Nephron progenitor cell (in vitro differentiated cells): ENCODE data around the gene TBC1D12.

Source experiments
- DNase-seq: peaks from one replicate; pipeline ENCODE4 v3.0.0; 2021
- H3K27ac Mint-ChIP-seq: 2 replicates; pipeline ENCODE4 v1.8.0; 2021; ENCODE audit warnings: mild to moderate bottlenecking, moderate library complexity, mixed read lengths
- H3K27me3 Mint-ChIP-seq: 2 replicates; pipeline ENCODE4 v1.8.0; 2021; ENCODE audit warnings: mild to moderate bottlenecking, low read depth, mixed read lengths; ENCODE audit not compliant: poor library complexity
- H3K36me3 Mint-ChIP-seq: 2 replicates; pipeline ENCODE4 v1.8.0; 2021; ENCODE audit warnings: low read depth, mixed read lengths
- H3K4me1 Mint-ChIP-seq: 2 replicates; pipeline ENCODE4 v1.8.0; 2021; ENCODE audit warnings: mixed read lengths
- H3K4me3 Mint-ChIP-seq: 2 replicates; pipeline ENCODE4 v1.8.0; 2021; ENCODE audit warnings: mild to moderate bottlenecking, moderate library complexity, mixed read lengths
- H3K9me3 Mint-ChIP-seq: 2 replicates; pipeline ENCODE4 v1.8.0; 2021; ENCODE audit warnings: mild to moderate bottlenecking, moderate library complexity, mixed read lengths
- CTCF ChIP-seq: fragments of 200-600 bp; sonication (generic); IDR thresholded peaks from 2 replicates; pipeline ENCODE4 v1.5.0; 2021; ENCODE audit warnings: antibody characterized with exemption

TBC1D12 gene

GRCh38 chr10:94423627-94424026, 21.3 kb downstream of the TBC1D12 start:
- Mint-ChIP-seq H3K9me3 (peaks cover 37% of the 10 kb centered on the region), H3K4me3 (no peak overlapping the region), H3K4me1 (no peaks in the 10 kb centered on the region), H3K36me3 (peaks cover 6% of the 10 kb centered on the region), H3K27ac (no peak overlapping the region), H3K27me3 (no peaks in the 10 kb centered on the region)
- DNase-seq: no peak
- TF ChIP-seq CTCF: no peak

DNA sequence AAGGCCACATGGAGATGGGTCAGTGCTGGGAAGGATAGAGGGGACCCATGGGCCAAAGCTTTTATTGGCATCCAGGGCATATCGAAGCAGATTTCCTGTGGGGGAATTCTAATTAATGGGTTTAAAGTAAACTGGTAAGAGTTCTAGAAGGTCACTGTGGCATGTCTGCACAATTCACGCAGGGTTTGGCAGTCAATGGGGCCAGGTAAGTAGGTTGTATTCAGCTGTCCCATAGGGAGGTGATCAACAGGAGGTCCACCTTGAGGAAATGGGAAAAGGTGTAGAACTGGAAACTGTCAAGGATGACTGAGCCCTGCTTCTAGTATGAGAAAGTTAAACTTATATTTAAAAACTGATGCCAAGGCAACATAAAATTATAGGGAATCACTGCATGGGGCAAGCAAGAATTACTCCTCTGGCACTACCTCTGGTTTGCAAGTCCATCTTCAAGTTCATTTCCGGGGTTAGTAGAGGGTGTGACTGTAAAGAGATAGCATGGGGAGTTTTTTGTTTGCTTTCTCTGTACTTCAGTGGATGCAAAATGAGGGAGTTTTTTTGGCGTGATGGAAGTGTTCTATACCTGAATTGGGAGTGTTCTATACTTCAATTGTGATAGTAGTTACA, 22.5 kb downstream of the TBC1D12 start:
- Mint-ChIP-seq H3K27me3 (no peaks in the 10 kb centered on the region), H3K36me3 (peaks cover 6% of the 10 kb centered on the region), H3K27ac (no peak overlapping the region), H3K9me3 (peaks cover 37% of the 10 kb centered on the region), H3K4me1 (no peaks in the 10 kb centered on the region), H3K4me3 (no peak overlapping the region)
- TF ChIP-seq CTCF: no peak
- no peak for DNase-seq

DNA sequence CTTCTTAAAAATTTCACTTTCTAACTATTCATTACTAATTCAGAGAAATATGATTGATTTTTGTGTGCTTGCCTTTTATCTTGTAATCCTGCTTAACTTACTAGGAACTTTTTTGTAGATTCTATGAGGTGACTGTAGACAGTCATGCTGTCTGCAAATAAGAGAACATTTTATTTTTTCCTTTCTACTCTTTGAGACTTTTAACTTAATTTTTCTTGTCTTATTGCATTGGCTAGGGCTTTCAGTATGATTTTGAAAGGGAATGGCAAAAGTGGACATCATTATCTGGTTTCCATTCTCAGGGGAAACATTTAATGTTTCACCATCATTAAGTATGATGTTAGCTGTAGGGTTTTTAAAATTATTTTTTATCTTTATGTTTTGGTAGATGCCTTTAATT, 23.6 kb downstream of the TBC1D12 start:
- TF ChIP-seq CTCF: no peak
- H3K9me3 Mint-ChIP-seq: peaks cover 33% of the 10 kb centered on the region
- peaks cover 6% of the 10 kb centered on the region for H3K36me3 Mint-ChIP-seq
- no peak overlapping the region for H3K27ac Mint-ChIP-seq
- H3K27me3 Mint-ChIP-seq: no peaks in the 10 kb centered on the region
- no peak for DNase-seq
- no peaks in the 10 kb centered on the region for H3K4me1 Mint-ChIP-seq
- no peak overlapping the region for H3K4me3 Mint-ChIP-seq

GRCh38 chr10:94427166-94427565, 24.8 kb downstream of the TBC1D12 start:
- Mint-ChIP-seq H3K27ac (no peak overlapping the region), H3K36me3 (peaks cover 6% of the 10 kb centered on the region), H3K27me3 (no peaks in the 10 kb centered on the region), H3K4me3 (no peak overlapping the region), H3K4me1 (no peaks in the 10 kb centered on the region), H3K9me3 (peaks cover 28% of the 10 kb centered on the region)
- no peak for DNase-seq
- no peak for TF ChIP-seq CTCF

DNA sequence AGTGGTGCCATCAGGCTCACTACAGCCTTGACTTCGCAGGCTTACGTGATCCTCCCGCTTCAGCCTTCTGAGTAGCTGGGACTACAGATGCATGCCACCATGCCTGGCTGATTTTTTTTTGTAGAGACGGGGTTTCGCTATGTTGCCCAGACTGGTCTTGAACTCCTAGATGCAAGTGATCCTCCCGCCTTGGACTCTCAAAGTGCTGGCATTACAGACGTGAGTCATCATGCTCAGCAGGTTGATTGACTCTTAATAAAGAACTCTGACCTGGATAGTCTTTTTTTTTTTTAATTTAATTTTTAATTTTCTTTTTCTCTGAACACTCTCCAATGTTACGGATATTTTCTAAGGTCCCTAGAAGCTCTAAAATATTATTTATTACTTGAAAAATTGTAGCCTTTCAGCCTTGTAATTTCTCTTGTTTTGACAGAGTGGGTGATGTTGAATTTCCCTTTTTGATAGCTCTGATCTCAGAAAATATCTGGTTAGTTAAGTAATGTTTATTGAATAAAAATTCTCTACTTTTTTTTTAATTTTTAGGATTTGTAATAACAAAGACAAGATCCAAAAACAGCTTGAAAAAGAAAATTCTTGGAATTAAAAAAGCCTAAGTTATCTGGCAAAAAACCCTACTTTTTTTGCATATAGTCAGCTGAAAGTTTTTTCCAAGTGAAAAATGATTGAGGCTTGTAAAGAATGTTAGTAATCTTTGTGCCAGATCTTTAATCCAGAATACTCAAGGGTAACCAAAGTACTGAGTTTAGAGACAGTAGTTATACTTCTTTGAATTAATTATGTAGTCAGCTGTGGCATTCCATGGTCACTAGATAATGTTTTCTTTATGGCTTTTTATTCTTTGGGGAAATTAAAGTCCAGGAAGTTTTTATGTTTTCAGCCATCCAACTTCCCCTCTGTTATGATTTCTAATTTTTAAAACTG, 26.7 kb downstream of the TBC1D12 start:
- peaks cover 6% of the 10 kb centered on the region for H3K36me3 Mint-ChIP-seq
- no peak for DNase-seq
- H3K27me3 Mint-ChIP-seq: no peaks in the 10 kb centered on the region
- H3K4me3 Mint-ChIP-seq: no peak overlapping the region
- no peak overlapping the region for H3K27ac Mint-ChIP-seq
- no peak for TF ChIP-seq CTCF
- no peaks in the 10 kb centered on the region for H3K4me1 Mint-ChIP-seq
- H3K9me3 Mint-ChIP-seq: peaks cover 28% of the 10 kb centered on the region
